Gastroesophageal sphincter (tissue), 3 donors: ENCODE measurements around the gene BAHCC1.

Experiments used
- POLR2A ChIP-seq, 2 donors: fragments of 450-650 bp; IDR thresholded peaks; one replicate each; pipeline ENCODE4 v1.6.1; 2017; ENCODE audit warnings: antibody characterized with exemption in 2 of 2, mild to moderate bottlenecking in 2 of 2, moderate library complexity in 1 of 2
- TF ChIP-seq, protein P1 (sequence below), 4 experiments: fragments of 200-600 bp in 2 of 4; fragments of 450-650 bp in 2 of 4; sonication (generic) in 1 of 4; IDR thresholded peaks; one replicate each; pipeline ENCODE4 v1.5.1; 2017 to 2019; ENCODE audit warnings: antibody characterized with exemption in 4 of 4, mild to moderate bottlenecking in 2 of 4, moderate library complexity in 2 of 4

DNA sequence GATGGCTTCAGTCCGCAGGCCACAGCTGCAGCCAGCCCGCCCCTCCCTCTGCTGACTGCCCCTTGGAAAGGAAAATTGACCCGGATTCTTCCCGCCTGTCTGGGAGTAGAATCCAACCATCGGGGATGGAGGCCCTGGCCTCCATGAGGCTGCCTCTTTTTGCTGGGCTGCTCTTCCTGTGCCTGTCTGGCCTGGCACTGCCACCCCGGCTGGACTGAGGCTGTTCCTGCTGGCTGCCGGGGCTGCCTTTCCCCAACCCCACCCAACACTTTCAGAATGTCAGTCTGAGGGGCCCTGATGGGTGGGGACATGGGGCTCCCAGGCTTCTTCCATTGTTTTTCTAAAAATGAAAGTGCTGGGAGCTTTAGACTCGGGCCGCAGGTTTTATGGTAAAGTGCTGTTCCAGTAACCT is 7.3 kb downstream of the BAHCC1 start:
- TF ChIP-seq, protein P1, sequence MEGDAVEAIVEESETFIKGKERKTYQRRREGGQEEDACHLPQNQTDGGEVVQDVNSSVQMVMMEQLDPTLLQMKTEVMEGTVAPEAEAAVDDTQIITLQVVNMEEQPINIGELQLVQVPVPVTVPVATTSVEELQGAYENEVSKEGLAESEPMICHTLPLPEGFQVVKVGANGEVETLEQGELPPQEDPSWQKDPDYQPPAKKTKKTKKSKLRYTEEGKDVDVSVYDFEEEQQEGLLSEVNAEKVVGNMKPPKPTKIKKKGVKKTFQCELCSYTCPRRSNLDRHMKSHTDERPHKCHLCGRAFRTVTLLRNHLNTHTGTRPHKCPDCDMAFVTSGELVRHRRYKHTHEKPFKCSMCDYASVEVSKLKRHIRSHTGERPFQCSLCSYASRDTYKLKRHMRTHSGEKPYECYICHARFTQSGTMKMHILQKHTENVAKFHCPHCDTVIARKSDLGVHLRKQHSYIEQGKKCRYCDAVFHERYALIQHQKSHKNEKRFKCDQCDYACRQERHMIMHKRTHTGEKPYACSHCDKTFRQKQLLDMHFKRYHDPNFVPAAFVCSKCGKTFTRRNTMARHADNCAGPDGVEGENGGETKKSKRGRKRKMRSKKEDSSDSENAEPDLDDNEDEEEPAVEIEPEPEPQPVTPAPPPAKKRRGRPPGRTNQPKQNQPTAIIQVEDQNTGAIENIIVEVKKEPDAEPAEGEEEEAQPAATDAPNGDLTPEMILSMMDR (IDR thresholded peaks at IDR 0.05), result no peak
- TF ChIP-seq POLR2A (IDR thresholded peaks at IDR 0.05), result no peak
